ENCODE results near the gene MKX.
"Not testable (repeated sequence)": the region's sequence is repeated elsewhere in the genome, so short reads cannot be mapped to it uniquely, and the experiment has no call there.

MKX gene

DNA sequence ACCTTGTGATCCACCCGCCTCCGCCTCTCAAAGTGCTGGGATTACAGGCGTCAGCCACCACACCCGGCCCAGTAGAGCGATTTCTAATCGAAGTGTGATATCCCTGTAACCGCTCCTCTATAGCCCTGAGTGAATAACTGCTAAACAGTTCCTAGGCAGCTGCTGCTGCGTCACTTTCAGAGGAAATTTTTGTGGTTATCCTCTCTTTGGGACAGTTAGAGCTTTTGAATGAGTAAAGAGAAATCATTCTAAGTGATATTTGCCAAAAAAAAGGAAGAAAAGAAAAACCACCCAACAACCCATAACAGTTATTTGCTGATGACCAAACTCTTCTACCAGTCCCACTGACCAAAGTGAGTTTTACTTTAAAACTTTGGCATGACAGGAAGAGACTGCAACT is 59.9 kb downstream of the MKX start:
- H3K4me3 ChIP-seq (ENCODE audit: low read depth, low read length) = no peak overlapping the region
- H3K4me1 ChIP-seq (ENCODE audit: control insufficient read depth, insufficient read depth, low read length) = no peaks in the 10 kb centered on the region
- H3K36me3 ChIP-seq (ENCODE audit: control insufficient read depth, insufficient read depth, low read length) = no peaks in the 10 kb centered on the region
- H3K9ac ChIP-seq (ENCODE audit: low read depth, low read length) = no peak overlapping the region
- H3K27me3 ChIP-seq (ENCODE audit: control insufficient read depth, insufficient read depth, low read length) = no peaks in the 10 kb centered on the region
- no peaks in the 10 kb centered on the region for H3K9me3 ChIP-seq (ENCODE audit: control insufficient read depth, insufficient read depth, low read length)

DNA sequence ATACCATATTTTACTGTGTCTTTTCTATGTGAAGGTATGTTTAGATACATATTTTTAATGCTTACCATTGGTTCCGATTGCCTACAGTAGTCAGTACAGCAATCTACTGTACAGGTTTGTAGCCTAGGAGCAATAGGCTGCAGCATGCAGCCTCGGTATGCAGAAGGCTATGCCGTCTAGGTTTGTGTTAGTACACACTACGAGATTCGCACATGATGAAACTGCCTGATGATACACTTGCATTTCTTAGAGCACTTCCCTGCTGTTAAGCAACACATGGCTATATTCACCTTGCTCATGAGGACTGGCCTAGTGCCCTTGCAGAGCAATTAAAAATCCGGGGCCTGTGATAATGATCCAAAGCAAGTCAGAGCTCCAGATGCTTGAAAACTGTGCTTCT is 62.4 kb downstream of the MKX start:
- no peak overlapping the region for H3K9ac ChIP-seq (ENCODE audit: low read depth, low read length)
- H3K4me3 ChIP-seq (ENCODE audit: low read depth, low read length) = no peak overlapping the region
- H3K27me3 ChIP-seq (ENCODE audit: control insufficient read depth, insufficient read depth, low read length) = no peaks in the 10 kb centered on the region
- no peaks in the 10 kb centered on the region for H3K9me3 ChIP-seq (ENCODE audit: control insufficient read depth, insufficient read depth, low read length)
- peaks cover 4% of the 10 kb centered on the region for H3K4me1 ChIP-seq (ENCODE audit: control insufficient read depth, insufficient read depth, low read length)
- no peaks in the 10 kb centered on the region for H3K36me3 ChIP-seq (ENCODE audit: control insufficient read depth, insufficient read depth, low read length)

DNA sequence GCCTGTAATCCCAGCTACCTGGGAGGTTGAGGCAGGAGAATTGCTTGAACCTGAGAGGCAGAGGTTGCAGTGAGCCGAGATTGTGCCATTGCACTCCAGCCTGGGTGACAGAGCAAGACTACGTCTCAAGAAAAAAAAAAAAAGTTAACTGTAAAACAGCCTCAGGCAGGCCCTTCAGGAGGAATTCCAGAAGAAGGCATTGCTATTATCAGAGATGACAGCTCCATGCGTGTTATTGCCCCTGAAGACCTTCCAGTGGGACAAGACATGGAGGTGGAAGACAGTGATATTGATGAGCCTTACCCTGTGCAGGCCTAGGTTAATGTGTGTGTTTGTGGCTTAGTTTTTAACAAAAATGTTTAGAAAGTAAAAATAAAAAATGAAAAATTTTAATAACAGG is 63.8 kb downstream of the MKX start:
- H3K4me1 ChIP-seq (ENCODE audit: control insufficient read depth, insufficient read depth, low read length); H3K36me3 ChIP-seq (ENCODE audit: control insufficient read depth, insufficient read depth, low read length); H3K9ac ChIP-seq (ENCODE audit: low read depth, low read length); H3K4me3 ChIP-seq (ENCODE audit: low read depth, low read length); H3K9me3 ChIP-seq (ENCODE audit: control insufficient read depth, insufficient read depth, low read length); H3K27me3 ChIP-seq (ENCODE audit: control insufficient read depth, insufficient read depth, low read length): not testable (repeated sequence)

DNA sequence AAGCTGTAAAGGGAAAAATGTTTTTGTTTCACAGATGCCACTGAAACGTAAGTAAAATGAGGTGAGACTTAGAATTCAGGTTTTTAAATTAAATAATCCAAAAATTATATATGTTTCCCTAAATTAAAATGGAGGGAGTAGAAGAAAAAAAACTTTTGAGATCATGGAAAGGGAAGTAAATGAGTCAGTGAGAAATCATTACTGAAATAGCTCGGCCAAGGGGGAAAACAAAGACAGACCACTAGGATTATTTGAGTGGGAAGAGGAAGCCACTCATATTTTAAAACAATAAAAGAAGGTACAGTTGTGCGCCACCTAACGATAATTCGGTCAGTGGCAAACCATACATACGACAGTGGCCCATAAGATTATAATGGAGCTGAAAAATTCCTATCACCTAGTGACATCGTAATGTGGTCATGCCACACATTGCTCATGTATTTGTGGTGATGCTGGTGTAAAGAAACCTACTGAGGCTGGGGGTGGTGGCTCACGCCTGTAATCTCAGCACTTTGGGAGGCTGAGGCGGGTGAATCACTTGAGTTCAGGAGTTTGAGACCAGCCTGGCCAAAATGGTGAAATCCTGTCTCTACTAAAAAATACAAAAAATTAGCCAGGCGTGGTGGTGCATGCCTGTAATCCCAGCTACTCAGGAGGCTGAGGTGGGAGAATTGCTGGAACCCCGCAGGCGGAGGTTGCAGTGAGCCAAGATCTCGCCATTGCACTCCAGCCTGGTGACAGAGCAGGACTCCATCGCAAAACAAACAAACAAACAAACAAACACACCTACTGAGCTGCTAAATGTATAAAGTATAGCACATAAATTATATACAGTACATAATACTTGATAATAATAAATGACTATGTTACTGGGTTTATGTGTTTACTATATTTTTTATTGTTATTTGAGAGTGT is 64.7 kb downstream of the MKX start:
- Histone ChIP-seq H3K27me3 (ENCODE audit: control insufficient read depth, insufficient read depth, low read length) (no peaks in the 10 kb centered on the region), H3K4me3 (ENCODE audit: low read depth, low read length) (no peak overlapping the region), H3K36me3 (ENCODE audit: control insufficient read depth, insufficient read depth, low read length) (no peaks in the 10 kb centered on the region), H3K4me1 (ENCODE audit: control insufficient read depth, insufficient read depth, low read length) (peaks cover 4% of the 10 kb centered on the region), H3K9me3 (ENCODE audit: control insufficient read depth, insufficient read depth, low read length) (no peaks in the 10 kb centered on the region), H3K9ac (ENCODE audit: low read depth, low read length) (no peak overlapping the region)

DNA sequence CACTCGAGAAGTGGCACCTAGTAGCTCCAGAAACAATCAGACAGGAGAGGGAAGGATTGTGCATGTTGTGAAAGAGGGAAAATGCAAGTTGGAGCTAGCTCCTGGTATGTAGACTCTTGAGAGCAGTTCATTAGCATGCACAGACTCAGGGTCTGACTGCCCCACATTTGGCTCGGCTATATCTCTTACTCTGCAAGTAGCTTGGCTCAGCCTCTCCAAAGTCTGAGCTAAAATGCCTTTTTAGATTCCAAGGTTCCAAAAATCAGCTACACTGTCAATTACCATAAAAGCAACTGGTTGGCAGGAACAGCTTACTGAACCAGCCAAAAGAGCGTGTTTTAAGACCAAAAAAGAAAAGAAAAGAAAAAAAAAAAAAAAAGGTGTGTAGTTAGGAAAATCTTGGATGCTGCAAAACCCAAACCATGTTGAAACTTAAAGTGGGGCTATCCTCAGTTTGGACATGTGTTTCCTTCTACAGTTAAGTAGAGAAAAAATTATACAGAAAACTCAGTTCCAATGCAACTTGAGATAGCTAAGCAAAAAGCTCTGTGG is 65.5 kb downstream of the MKX start:
- Histone ChIP-seq H3K9ac (ENCODE audit: low read depth, low read length) (no peak overlapping the region), H3K36me3 (ENCODE audit: control insufficient read depth, insufficient read depth, low read length) (no peaks in the 10 kb centered on the region), H3K9me3 (ENCODE audit: control insufficient read depth, insufficient read depth, low read length) (no peaks in the 10 kb centered on the region), H3K4me3 (ENCODE audit: low read depth, low read length) (no peak overlapping the region), H3K4me1 (ENCODE audit: control insufficient read depth, insufficient read depth, low read length) (peaks cover 4% of the 10 kb centered on the region), H3K27me3 (ENCODE audit: control insufficient read depth, insufficient read depth, low read length) (no peaks in the 10 kb centered on the region)

DNA sequence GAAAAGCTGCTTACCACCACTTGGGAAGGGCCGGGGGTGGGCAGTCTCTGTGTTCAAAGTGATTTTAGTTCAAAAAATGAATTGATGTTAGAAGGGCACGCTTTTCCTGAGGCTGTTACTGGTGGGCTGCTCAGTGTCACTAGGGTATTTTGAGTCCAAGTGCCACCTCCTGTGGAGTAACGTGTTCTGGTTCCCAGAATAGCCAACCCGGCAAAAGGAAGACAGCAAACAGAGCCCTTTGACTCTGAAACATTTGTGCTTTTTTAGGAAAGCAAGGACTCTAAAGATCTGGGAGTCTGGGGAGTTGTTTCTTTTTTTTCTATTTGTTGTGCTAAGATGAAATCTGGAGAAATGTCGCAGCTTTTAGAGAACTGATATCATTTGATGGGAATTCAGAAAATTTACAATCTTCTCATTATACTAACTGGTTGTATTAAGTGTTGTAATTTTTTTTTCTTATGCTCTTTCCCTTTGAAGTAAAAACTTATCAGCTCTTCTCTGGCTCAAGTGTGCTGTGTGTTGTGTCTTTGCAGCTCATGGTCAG is 66.2 kb downstream of the MKX start:
- Histone ChIP-seq H3K9me3 (ENCODE audit: control insufficient read depth, insufficient read depth, low read length) (no peaks in the 10 kb centered on the region), H3K4me3 (ENCODE audit: low read depth, low read length) (no peak overlapping the region), H3K27me3 (ENCODE audit: control insufficient read depth, insufficient read depth, low read length) (no peaks in the 10 kb centered on the region), H3K9ac (ENCODE audit: low read depth, low read length) (no peak overlapping the region), H3K36me3 (ENCODE audit: control insufficient read depth, insufficient read depth, low read length) (no peaks in the 10 kb centered on the region), H3K4me1 (ENCODE audit: control insufficient read depth, insufficient read depth, low read length) (peaks cover 4% of the 10 kb centered on the region)

DNA sequence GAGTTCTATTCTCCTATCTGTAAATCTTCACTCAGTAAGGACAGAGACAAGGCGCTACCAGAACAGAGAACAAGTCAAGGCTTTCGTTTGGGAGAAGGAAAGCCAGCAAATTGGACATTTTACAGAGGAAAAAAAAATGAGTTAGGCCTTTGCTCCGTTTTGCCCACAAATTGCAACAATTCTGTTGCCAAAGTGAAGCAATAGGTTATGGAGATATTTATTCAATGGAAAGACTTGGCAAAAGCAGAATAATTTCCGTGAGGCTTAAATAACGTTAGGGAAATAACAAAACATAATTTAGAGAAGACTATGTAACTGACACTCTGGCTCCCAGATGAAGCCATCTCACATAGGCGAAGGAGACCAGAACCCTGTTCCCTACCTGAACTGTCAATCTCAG is 67.5 kb downstream of the MKX start:
- Histone ChIP-seq H3K27me3 (ENCODE audit: control insufficient read depth, insufficient read depth, low read length) (no peaks in the 10 kb centered on the region), H3K9me3 (ENCODE audit: control insufficient read depth, insufficient read depth, low read length) (no peaks in the 10 kb centered on the region), H3K4me1 (ENCODE audit: control insufficient read depth, insufficient read depth, low read length) (peaks cover 4% of the 10 kb centered on the region), H3K9ac (ENCODE audit: low read depth, low read length) (no peak overlapping the region), H3K36me3 (ENCODE audit: control insufficient read depth, insufficient read depth, low read length) (no peaks in the 10 kb centered on the region), H3K4me3 (ENCODE audit: low read depth, low read length) (no peak overlapping the region)

DNA sequence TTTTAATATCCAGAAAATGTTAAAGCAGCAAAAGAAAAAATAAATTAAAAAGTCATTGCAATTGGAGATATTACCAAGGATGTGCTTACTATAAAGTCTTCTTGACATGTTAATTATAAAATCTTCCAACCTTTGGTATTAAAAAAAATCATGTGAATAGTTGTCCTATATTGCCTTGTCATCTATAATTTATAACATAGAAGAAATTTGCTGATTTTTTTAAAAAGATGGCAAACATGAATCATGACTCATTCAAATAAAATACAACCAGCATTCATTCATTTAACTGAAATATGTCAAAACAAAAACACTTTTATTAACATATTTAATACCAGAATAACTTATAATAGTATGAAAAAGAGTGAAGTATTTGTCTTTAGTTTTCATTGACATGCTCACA is 72.6 kb downstream of the MKX start:
- no peaks in the 10 kb centered on the region for H3K4me1 ChIP-seq (ENCODE audit: control insufficient read depth, insufficient read depth, low read length)
- H3K36me3 ChIP-seq (ENCODE audit: control insufficient read depth, insufficient read depth, low read length) = no peaks in the 10 kb centered on the region
- H3K4me3 ChIP-seq (ENCODE audit: low read depth, low read length) = no peak overlapping the region
- H3K9ac ChIP-seq (ENCODE audit: low read depth, low read length) = no peak overlapping the region
- H3K27me3 ChIP-seq (ENCODE audit: control insufficient read depth, insufficient read depth, low read length) = no peaks in the 10 kb centered on the region
- H3K9me3 ChIP-seq (ENCODE audit: control insufficient read depth, insufficient read depth, low read length) = no peaks in the 10 kb centered on the region

DNA sequence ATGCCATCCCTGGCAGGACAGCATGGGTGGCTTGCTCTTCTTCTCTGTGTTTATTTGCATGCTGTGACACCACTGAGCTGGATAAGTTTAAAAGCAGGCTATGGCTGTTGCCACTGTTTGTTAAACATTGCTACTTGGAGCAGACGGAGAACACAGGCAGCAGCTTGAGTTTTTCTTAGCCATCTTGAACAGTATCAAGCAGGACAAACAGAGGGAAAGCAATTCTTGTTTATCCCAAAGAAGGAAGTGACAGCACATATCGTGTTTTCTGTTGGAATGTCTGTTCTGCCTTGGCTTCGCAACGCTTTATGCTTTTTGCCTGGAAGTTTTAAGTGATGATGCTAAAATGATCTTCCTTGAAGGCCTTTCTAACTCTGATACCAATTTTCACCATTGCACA is 73.8 kb downstream of the MKX start:
- no peaks in the 10 kb centered on the region for H3K4me1 ChIP-seq (ENCODE audit: control insufficient read depth, insufficient read depth, low read length)
- no peaks in the 10 kb centered on the region for H3K9me3 ChIP-seq (ENCODE audit: control insufficient read depth, insufficient read depth, low read length)
- no peak overlapping the region for H3K4me3 ChIP-seq (ENCODE audit: low read depth, low read length)
- H3K9ac ChIP-seq (ENCODE audit: low read depth, low read length) = no peak overlapping the region
- H3K36me3 ChIP-seq (ENCODE audit: control insufficient read depth, insufficient read depth, low read length) = no peaks in the 10 kb centered on the region
- H3K27me3 ChIP-seq (ENCODE audit: control insufficient read depth, insufficient read depth, low read length) = no peaks in the 10 kb centered on the region

DNA sequence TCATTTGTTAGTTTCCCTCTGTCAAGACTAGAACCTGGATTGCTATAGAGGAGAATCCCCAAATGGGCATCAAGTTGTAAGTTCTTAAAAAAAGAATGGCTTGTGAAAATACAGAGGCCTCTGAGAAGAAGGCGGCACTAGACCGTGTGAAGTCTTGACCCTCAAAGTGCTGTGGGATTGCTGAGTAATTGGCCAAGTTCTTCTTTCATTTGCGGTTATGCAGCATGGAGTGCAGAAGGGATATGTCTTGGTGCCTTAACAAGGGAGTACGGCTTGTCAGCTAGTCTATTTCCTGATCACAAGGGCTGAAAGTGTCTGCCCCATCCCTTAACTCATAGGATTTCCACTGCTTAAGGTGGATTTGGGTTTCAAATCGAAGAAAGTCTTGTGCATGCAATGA is 81.2 kb downstream of the MKX start:
- no peak overlapping the region for H3K4me3 ChIP-seq (ENCODE audit: low read depth, low read length)
- H3K27me3 ChIP-seq (ENCODE audit: control insufficient read depth, insufficient read depth, low read length) = no peaks in the 10 kb centered on the region
- no peaks in the 10 kb centered on the region for H3K9me3 ChIP-seq (ENCODE audit: control insufficient read depth, insufficient read depth, low read length)
- H3K9ac ChIP-seq (ENCODE audit: low read depth, low read length) = no peak overlapping the region
- no peaks in the 10 kb centered on the region for H3K4me1 ChIP-seq (ENCODE audit: control insufficient read depth, insufficient read depth, low read length)
- no peaks in the 10 kb centered on the region for H3K36me3 ChIP-seq (ENCODE audit: control insufficient read depth, insufficient read depth, low read length)

DNA sequence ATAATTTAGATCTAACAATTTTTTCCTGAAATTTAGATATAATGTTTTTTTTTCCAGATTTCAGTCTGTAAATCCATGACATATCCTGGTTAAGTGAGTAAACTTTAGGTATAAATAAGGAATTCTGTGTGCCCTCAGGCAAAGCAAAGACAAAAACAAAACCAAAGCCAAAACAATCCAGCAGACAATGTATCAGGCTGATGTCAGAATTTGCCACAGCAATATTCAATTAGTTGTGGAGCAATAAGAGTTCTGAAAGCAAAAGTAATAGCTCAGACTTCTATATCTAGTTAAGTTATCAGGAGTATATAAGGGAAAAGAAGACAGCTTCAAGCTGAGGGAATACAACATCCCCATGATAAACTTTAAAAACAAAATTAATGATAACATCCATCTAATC is 82.0 kb downstream of the MKX start:
- Histone ChIP-seq H3K4me3 (ENCODE audit: low read depth, low read length) (no peak overlapping the region), H3K4me1 (ENCODE audit: control insufficient read depth, insufficient read depth, low read length) (no peaks in the 10 kb centered on the region), H3K9ac (ENCODE audit: low read depth, low read length) (no peak overlapping the region), H3K36me3 (ENCODE audit: control insufficient read depth, insufficient read depth, low read length) (no peaks in the 10 kb centered on the region), H3K27me3 (ENCODE audit: control insufficient read depth, insufficient read depth, low read length) (no peaks in the 10 kb centered on the region), H3K9me3 (ENCODE audit: control insufficient read depth, insufficient read depth, low read length) (no peaks in the 10 kb centered on the region)

All from iPS-15b (cell line).